ENCODE measurements around the gene MBOAT1. TPM values are rescaled to one million over a fixed set of nuclear protein-coding genes. Genes with fewer than 3 reads are reported as not detected.

Gene MBOAT1
- total and polyA plus RNA-seq, 10 donors, result 1.0 to 14.9 (median 11.8) TPM

DNA sequence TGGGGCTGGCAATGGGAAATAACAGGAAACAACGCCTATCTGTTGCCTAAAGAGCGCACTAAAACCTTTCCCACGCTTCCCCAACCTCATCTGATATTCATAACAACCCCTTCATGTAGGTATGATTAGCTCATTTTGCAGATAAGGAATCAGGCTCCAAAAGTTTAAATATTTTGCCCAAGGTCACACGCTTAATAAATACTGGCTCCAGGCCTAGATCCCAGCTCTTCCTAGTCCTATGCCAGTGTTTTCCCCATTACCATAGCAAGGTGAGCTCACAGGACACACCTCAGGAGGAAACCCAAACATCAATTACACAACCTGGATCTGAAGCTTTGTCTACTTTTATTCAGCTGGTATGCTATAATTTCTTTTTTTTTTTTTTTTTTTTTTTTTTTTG is 19.6 kb downstream of the MBOAT1 start:
- WGBS, 5 donors, result 92 to 94% (median 94%) methylated on average over 4 of the region's 4 CpGs
- Histone ChIP-seq H3K27me3 (replicated peaks in 1 of 7) (no peaks in the 10 kb centered on the region), H3K9me3 (peaks cover 0 to 12% (median 0%) of the 10 kb centered on the region in 8 donors), H3K4me3 (no peak overlapping the region), H3K36me3 (peaks cover 0 to 3% (median 0%) of the 10 kb centered on the region in 6 donors), H3K27ac (no peak overlapping the region), H3K4me1 (no peaks in the 10 kb centered on the region)
- no peak for DNase-seq
- no peak for TF ChIP-seq POLR2A (IDR thresholded peaks at IDR 0.05)
- TF ChIP-seq POLR2AphosphoS5 (IDR thresholded peaks at IDR 0.05), result no peak
- TF ChIP-seq CTCF (IDR thresholded peaks at IDR 0.05 in 8 of 11, conservative IDR thresholded peaks at IDR 0.05 in 3 of 11), result no peak
- intact Hi-C loops (cut with DNase I; ENCODE audit: low total_unique reads), result no loop called here

- Histone ChIP-seq H3K9me3 (peaks cover 0 to 12% (median 0%) of the 10 kb centered on the region in 8 donors), H3K36me3 (peaks cover 0 to 5% (median 0%) of the 10 kb centered on the region in 6 donors), H3K4me1 (no peaks in the 10 kb centered on the region), H3K27me3 (replicated peaks in 1 of 7) (no peaks in the 10 kb centered on the region), H3K27ac (no peak overlapping the region), H3K4me3 (no peak overlapping the region)
- no peak for DNase-seq
- 52 to 68% (median 62%) methylated on average over 1 of the region's 1 CpG for WGBS, 5 donors
- no peak for TF ChIP-seq POLR2A (IDR thresholded peaks at IDR 0.05)
- no peak for TF ChIP-seq CTCF (IDR thresholded peaks at IDR 0.05 in 8 of 11, conservative IDR thresholded peaks at IDR 0.05 in 3 of 11)
- TF ChIP-seq POLR2AphosphoS5 (IDR thresholded peaks at IDR 0.05), result no peak
- intact Hi-C loops (cut with DNase I; ENCODE audit: low total_unique reads), result no loop called here
Observed at GRCh38 chr6:20191992-20192391, 20.3 kb downstream of the MBOAT1 start.

DNA sequence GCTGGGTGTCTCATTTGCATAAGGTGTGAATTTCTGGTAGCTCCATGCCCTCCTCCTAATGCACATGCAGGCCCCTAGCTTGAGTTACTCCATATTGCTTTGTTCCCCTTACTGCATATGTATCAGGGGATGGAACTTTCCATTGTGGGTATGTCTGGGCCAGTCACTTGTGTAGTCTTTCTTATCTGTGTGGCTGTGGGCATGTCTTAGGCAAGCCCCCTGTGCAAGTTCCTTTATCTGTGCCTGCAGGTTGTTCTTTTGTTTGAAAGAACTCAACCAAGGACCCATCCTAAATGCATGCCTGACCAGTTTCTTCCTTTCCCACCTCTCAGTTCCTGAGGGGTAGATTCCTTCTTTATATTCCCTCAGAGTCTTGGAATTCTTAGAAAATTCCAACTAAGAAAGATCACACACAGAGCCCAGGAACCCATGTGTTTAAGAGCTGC is 23.6 kb downstream of the MBOAT1 start:
- H3K4me1 ChIP-seq, result no peaks in the 10 kb centered on the region
- intact Hi-C loops (cut with DNase I; ENCODE audit: low total_unique reads), result no loop called here
- DNase-seq, result no peak
- no peaks in the 10 kb centered on the region for H3K27me3 ChIP-seq (replicated peaks in 1 of 7)
- peaks cover 0 to 26% (median 0%) of the 10 kb centered on the region in 6 donors for H3K36me3 ChIP-seq
- H3K9me3 ChIP-seq, result peaks cover 0 to 12% (median 0%) of the 10 kb centered on the region in 8 donors
- TF ChIP-seq POLR2AphosphoS5 (IDR thresholded peaks at IDR 0.05) (no peak), POLR2A (IDR thresholded peaks at IDR 0.05) (no peak), CTCF (IDR thresholded peaks at IDR 0.05 in 8 of 11, conservative IDR thresholded peaks at IDR 0.05 in 3 of 11) (no peak)
- no peak overlapping the region for H3K27ac ChIP-seq
- H3K4me3 ChIP-seq, result no peak overlapping the region

- Histone ChIP-seq H3K27me3 (replicated peaks in 1 of 7) (no peaks in the 10 kb centered on the region), H3K36me3 (peaks cover 0 to 26% (median 0%) of the 10 kb centered on the region in 6 donors), H3K9me3 (peaks cover 0 to 13% (median 5%) of the 10 kb centered on the region in 8 donors), H3K4me3 (no peak overlapping the region), H3K4me1 (no peaks in the 10 kb centered on the region), H3K27ac (no peak overlapping the region)
- WGBS, 5 donors, result 94 to 99% (median 95%) methylated on average over 5 of the region's 5 CpGs
- no peak for DNase-seq
- intact Hi-C loops (cut with DNase I; ENCODE audit: low total_unique reads), result no loop called here
- no peak for TF ChIP-seq POLR2AphosphoS5 (IDR thresholded peaks at IDR 0.05)
- no peak for TF ChIP-seq POLR2A (IDR thresholded peaks at IDR 0.05)
Observed at GRCh38 chr6:20186981-20187380, 25.3 kb downstream of the MBOAT1 start.

DNA sequence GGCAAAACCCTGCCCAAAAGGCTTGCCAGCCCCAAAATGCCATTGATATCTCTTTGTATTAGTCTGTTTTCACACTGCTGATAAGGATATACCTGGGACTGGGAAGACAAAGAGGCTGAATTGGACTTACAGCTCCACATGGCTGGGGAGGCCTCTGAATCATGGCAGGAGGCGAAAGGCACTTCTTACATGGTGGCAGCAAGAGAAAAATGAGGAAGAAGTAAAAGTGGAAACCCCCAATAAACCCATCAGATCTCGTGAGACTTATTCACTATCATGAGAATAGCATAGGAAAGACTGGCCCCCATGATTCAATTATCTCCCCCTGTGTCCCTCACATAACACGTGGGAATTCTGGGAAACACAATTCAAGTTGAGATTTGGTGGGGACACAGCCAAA is 28.6 kb downstream of the MBOAT1 start:
- WGBS, 5 donors, result 84 to 95% (median 89%) methylated on average over 3 of the region's 3 CpGs
- Histone ChIP-seq H3K9me3 (peaks cover 0 to 18% (median 4%) of the 10 kb centered on the region in 8 donors), H3K27me3 (replicated peaks in 1 of 7) (no peaks in the 10 kb centered on the region), H3K4me3 (no peak overlapping the region), H3K27ac (no peak overlapping the region), H3K4me1 (no peaks in the 10 kb centered on the region), H3K36me3 (peaks cover 0 to 34% (median 0%) of the 10 kb centered on the region in 6 donors)
- intact Hi-C loops (cut with DNase I; ENCODE audit: low total_unique reads), result no loop called here
- no peak for DNase-seq
- TF ChIP-seq POLR2AphosphoS5 (IDR thresholded peaks at IDR 0.05), result no peak
- no peak for TF ChIP-seq POLR2A (IDR thresholded peaks at IDR 0.05)
- no peak for TF ChIP-seq CTCF (IDR thresholded peaks at IDR 0.05 in 8 of 11, conservative IDR thresholded peaks at IDR 0.05 in 3 of 11)
